GM12875 (cell line): Measurements from ENCODE around the gene ADGRG1.

ENCODE experiments used
- H3K4me3 ChIP-seq: one replicate; pipeline ENCODE4 v1.5.1; 2011; ENCODE audit warnings: low read depth, low read length, control low read depth
- CTCF ChIP-seq: IDR thresholded peaks from 2 replicates; pipeline ENCODE4 v1.5.1; 2011; ENCODE audit warnings: low read depth, mild to moderate bottlenecking, control low read depth, inconsistent platforms, low read length, moderate library complexity, borderline replicate concordance; ENCODE audit not compliant: insufficient read depth

Gene ADGRG1

GRCh38 chr16:57676553-57677085, 48.2 kb downstream of the ADGRG1 start:
- H3K4me3 ChIP-seq, result no peak overlapping the region
- TF ChIP-seq CTCF, result no peak

- no peak for TF ChIP-seq CTCF
- H3K4me3 ChIP-seq, result no peak overlapping the region
Measured at GRCh38 chr16:57677622-57678369, 49.4 kb downstream of the ADGRG1 start.

- TF ChIP-seq CTCF, result no peak
- no peak overlapping the region for H3K4me3 ChIP-seq
Measured at GRCh38 chr16:57679016-57679415, 50.6 kb downstream of the ADGRG1 start.

GRCh38 chr16:57679767-57680482, 51.5 kb downstream of the ADGRG1 start:
- TF ChIP-seq CTCF, result no peak
- no peak overlapping the region for H3K4me3 ChIP-seq

- no peak overlapping the region for H3K4me3 ChIP-seq
- TF ChIP-seq CTCF, result no peak
Measured at GRCh38 chr16:57680842-57681375, 52.5 kb downstream of the ADGRG1 start.

- no peak for TF ChIP-seq CTCF
- no peak overlapping the region for H3K4me3 ChIP-seq
Measured at GRCh38 chr16:57681950-57682728, 53.7 kb downstream of the ADGRG1 start.
